CD14-positive monocyte (primary cell): ENCODE results near the gene LIN9. TPM values are rescaled to one million over a fixed set of nuclear protein-coding genes. Genes with fewer than 3 reads are reported as not detected.
A peak's percentile ranks its signal among the peaks of the same experiment; 100 is the strongest.

ENCODE experiments used
- DNase-seq, 3 donors: peaks; one replicate each; pipeline ENCODE4 v3.0.0-alpha.2; 2011 to 2022
- H2AFZ ChIP-seq: 2 replicates; pipeline ENCODE4 v1.6.0; 2012; ENCODE audit warnings: mild to moderate bottlenecking, low read depth, low read length, inconsistent platforms; ENCODE audit not compliant: insufficient read depth, poor library complexity, severe bottlenecking
- H3K27ac ChIP-seq, 2 donors: 1 replicate in 1 of 2; 2 replicates in 1 of 2; pipeline ENCODE4 v1.5.1; 2012 to 2013; ENCODE audit warnings: low read length in 2 of 2, control low read depth in 1 of 2, inconsistent platforms in 1 of 2, low read depth in 1 of 2, mild to moderate bottlenecking in 1 of 2
- H3K27me3 ChIP-seq, 2 donors: one replicate each; pipeline versions ENCODE4 v1.6.0 to v1.6.1; 2011 to 2013; ENCODE audit warnings: low read length in 2 of 2; ENCODE audit not compliant: control insufficient read depth in 2 of 2, insufficient read depth in 2 of 2
- H3K36me3 ChIP-seq, 2 donors: replicated peaks in 1 of 2; 1 replicate in 1 of 2; 2 replicates in 1 of 2; pipeline versions ENCODE4 v1.5.1 to v1.6.1; 2012 to 2013; ENCODE audit warnings: low read length in 2 of 2, control low read depth in 1 of 2, inconsistent platforms in 1 of 2, mild to moderate bottlenecking in 1 of 2; ENCODE audit not compliant: insufficient read depth in 2 of 2, control insufficient read depth in 1 of 2
- H3K4me1 ChIP-seq, 2 donors: 1 replicate in 1 of 2; 2 replicates in 1 of 2; pipeline versions ENCODE4 v1.5.1 to v1.6.1; 2012 to 2013; ENCODE audit warnings: low read length in 2 of 2, control low read depth in 1 of 2, inconsistent platforms in 1 of 2, mild to moderate bottlenecking in 1 of 2, moderate library complexity in 1 of 2; ENCODE audit not compliant: insufficient read depth in 2 of 2, control insufficient read depth in 1 of 2
- H3K4me2 ChIP-seq: replicated peaks from 2 replicates; pipeline ENCODE3; 2012; ENCODE audit warnings: low read length, moderate library complexity, mild to moderate bottlenecking; ENCODE audit not compliant: poor library complexity, severe bottlenecking; ENCODE audit errors: extremely low read depth
- H3K4me3 ChIP-seq, 3 experiments: fragments of 200-600 bp in 1 of 3; sonication (generic) in 1 of 3; replicated peaks in 1 of 3; 1 replicate in 2 of 3; 2 replicates in 1 of 3; pipeline ENCODE4 v1.5.1; 2011 to 2013; ENCODE audit warnings: low read length in 3 of 3, mild to moderate bottlenecking in 3 of 3, control low read depth in 2 of 3, low read depth in 2 of 3, inconsistent platforms in 1 of 3, moderate library complexity in 1 of 3
- H3K79me2 ChIP-seq: 2 replicates; pipeline ENCODE4 v1.6.0; 2012; ENCODE audit warnings: mild to moderate bottlenecking, control low read depth, inconsistent platforms, low read length, moderate library complexity; ENCODE audit not compliant: insufficient read depth
- H3K9ac ChIP-seq: 2 replicates; pipeline ENCODE4 v1.6.0; 2017; ENCODE audit warnings: low read length, mild to moderate bottlenecking; ENCODE audit not compliant: insufficient read depth, poor library complexity, severe bottlenecking
- H3K9me3 ChIP-seq, 2 donors: replicated peaks in 1 of 2; 1 replicate in 1 of 2; 2 replicates in 1 of 2; pipeline versions ENCODE4 v1.5.1 to v1.6.1; 2012 to 2013; ENCODE audit warnings: low read length in 2 of 2, control low read depth in 1 of 2; ENCODE audit not compliant: control insufficient read depth in 1 of 2, insufficient read depth in 1 of 2
- H4K20me1 ChIP-seq: 2 replicates; pipeline ENCODE4 v1.6.0; 2012; ENCODE audit warnings: mild to moderate bottlenecking, low read length, control low read depth, moderate library complexity; ENCODE audit not compliant: insufficient read depth
- H3K27ac Mint-ChIP-seq, 7 donors: one replicate each; pipeline ENCODE4 v1.8.0; 2020; ENCODE audit warnings: mild to moderate bottlenecking in 7 of 7, mixed read lengths in 7 of 7, moderate library complexity in 6 of 7, inconsistent platforms in 2 of 7
- H3K27me3 Mint-ChIP-seq, 3 donors: one replicate each; pipeline ENCODE4 v1.8.0; 2021 to 2022; ENCODE audit warnings: low read depth in 3 of 3, mild to moderate bottlenecking in 3 of 3, mixed read lengths in 3 of 3, moderate library complexity in 3 of 3, inconsistent platforms in 1 of 3
- H3K36me3 Mint-ChIP-seq, 2 donors: one replicate each; pipeline ENCODE4 v1.8.0; 2020; ENCODE audit warnings: mixed read lengths in 2 of 2, inconsistent platforms in 1 of 2, mild to moderate bottlenecking in 1 of 2
- H3K4me1 Mint-ChIP-seq: one replicate; pipeline ENCODE4 v1.8.0; 2020; ENCODE audit warnings: mild to moderate bottlenecking, mixed read lengths
- H3K4me3 Mint-ChIP-seq, 2 donors: one replicate each; pipeline ENCODE4 v1.8.0; 2020; ENCODE audit warnings: mild to moderate bottlenecking in 2 of 2, mixed read lengths in 2 of 2, moderate library complexity in 1 of 2
- H3K9me3 Mint-ChIP-seq, 7 donors: one replicate each; pipeline ENCODE4 v1.8.0; 2020 to 2022; ENCODE audit warnings: mixed read lengths in 7 of 7, mild to moderate bottlenecking in 6 of 7, moderate library complexity in 6 of 7, inconsistent platforms in 2 of 7
- CTCF ChIP-seq: fragments of 200-600 bp; IDR thresholded peaks from one replicate; pipeline ENCODE4 v1.8.0; 2022; ENCODE audit warnings: antibody characterized with exemption, mild to moderate bottlenecking
- WGBS: methylation state at CpG from one replicate; pipeline ENCODE4 v1.1.5; 2013; ENCODE audit warnings: missing lambda C conversion rate; ENCODE audit not compliant: insufficient coverage; 5-methylcytosine and 5-hydroxymethylcytosine counted together
- intact Hi-C, 2 donors: fragments of 100-400 bp; cut with micrococcal nuclease; formaldehyde crosslinking; loops; one replicate each; pipeline versions ENCODE4 v1.15.0 to v1.15.1; 2023
- polyA plus RNA-seq, 3 donors: library from polyadenylated mRNA; depleted of rRNA in 1 of 3; unstranded in 2 of 3; stranded (reverse) in 1 of 3; fragments of 300-500 nt in 2 of 3; fragments of >200 nt in 1 of 3; fragmentation: Illumina TruSeq in 2 of 3; gene quantifications; 1 replicate in 2 of 3; 2 replicates in 1 of 3; pipeline ENCODE4 v1.2.3, GENCODE V29; 2012 to 2021

The LIN9 gene
- polyA plus RNA-seq, 3 donors, result 0.56 to 1.3 (median 0.76) TPM

- Mint-ChIP-seq H3K27me3 (peaks cover 2 to 5% (median 3%) of the 10 kb centered on the region in 3 donors), H3K4me1 (peaks cover 16% of the 10 kb centered on the region)
- 58% methylated on average over 10 of the region's 11 CpGs for WGBS
Measured at GRCh38 chr1:226349081-226349480, 40.1 kb upstream of the LIN9 start.

DNA sequence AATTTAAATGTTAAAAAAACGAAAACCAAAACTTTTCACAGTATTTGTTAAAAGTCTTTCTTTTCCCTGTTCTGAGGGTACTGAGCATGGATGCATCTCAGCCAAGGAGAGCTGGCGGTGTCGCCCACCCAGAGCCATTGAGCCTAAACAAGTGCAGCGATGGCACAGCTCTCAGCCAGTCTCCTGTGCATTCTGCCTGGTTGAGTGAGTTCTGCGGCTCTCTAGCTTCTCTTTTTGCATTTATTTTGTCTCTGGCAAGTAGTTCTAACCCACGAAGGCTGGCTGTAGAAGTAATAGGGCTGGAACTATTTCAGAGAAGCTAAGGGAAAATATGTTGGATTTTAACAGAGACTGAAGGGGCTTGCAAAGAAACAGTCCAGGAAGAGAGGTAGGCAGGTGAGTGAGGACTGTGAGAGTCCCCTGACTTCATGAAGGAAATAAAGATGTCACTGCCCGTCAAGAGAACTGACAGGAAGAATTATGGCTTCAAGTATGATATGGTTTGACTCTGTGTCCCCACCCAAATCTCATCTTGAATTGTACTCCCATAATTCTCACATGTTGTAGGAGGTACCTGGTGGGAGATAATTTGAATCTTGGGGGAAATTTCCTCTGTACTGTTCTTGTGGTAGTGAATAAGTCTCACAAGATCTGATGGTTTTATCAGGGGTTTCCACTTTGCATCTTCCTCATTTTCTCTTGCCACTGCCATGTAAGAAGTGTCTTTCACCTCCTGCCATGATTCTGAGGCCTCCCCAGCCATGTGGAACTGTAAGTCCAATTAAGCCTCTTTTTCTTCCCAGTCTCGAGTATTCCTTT, 35.7 kb upstream of the LIN9 start:
- Mint-ChIP-seq H3K27ac (peak overlapping the region in 1 of 7 donors; percentile 18), H3K36me3 (no peaks in the 10 kb centered on the region), H3K27me3 (peaks cover 2 to 5% (median 3%) of the 10 kb centered on the region in 3 donors), H3K9me3 (peaks cover 9 to 26% (median 17%) of the 10 kb centered on the region in 7 donors), H3K4me3 (no peak overlapping the region), H3K4me1 (peaks cover 3% of the 10 kb centered on the region)
- no peak for TF ChIP-seq CTCF
- no peaks in the 10 kb centered on the region for H3K36me3 ChIP-seq
- no peaks in the 10 kb centered on the region for H3K27me3 ChIP-seq
- no peak overlapping the region for H2AFZ ChIP-seq
- H3K9ac ChIP-seq, result no peak overlapping the region
- H3K9me3 ChIP-seq, result peaks cover 0 to 14% of the 10 kb centered on the region in 2 donors
- 94% methylated on average over 7 of the region's 8 CpGs for WGBS
- no peak overlapping the region for H3K4me2 ChIP-seq
- DNase-seq, result no peak
- no peak overlapping the region for H3K4me3 ChIP-seq
- H4K20me1 ChIP-seq, result no peaks in the 10 kb centered on the region
- intact Hi-C loops, result no loop called here
- H3K27ac ChIP-seq, result no peak overlapping the region
- H3K79me2 ChIP-seq, result no peaks in the 10 kb centered on the region
- no peaks in the 10 kb centered on the region for H3K4me1 ChIP-seq

More at GRCh38 chr1:226349081-226349480, 40.1 kb upstream of the LIN9 start:
- H2AFZ ChIP-seq, result no peak overlapping the region
- DNase-seq, result no peak
- Mint-ChIP-seq H3K36me3 (no peaks in the 10 kb centered on the region), H3K4me3 (no peak overlapping the region), H3K27ac (no peak overlapping the region), H3K9me3 (peaks cover 0 to 5% (median 1%) of the 10 kb centered on the region in 7 donors)
- H3K4me1 ChIP-seq, result peaks cover 6 to 8% of the 10 kb centered on the region in 2 donors
- no peaks in the 10 kb centered on the region for H3K27me3 ChIP-seq
- no peak overlapping the region for H3K4me2 ChIP-seq
- no peak overlapping the region for H3K9ac ChIP-seq
- no peak overlapping the region for H3K27ac ChIP-seq
- no peaks in the 10 kb centered on the region for H3K36me3 ChIP-seq
- H3K9me3 ChIP-seq, result no peaks in the 10 kb centered on the region
- no peaks in the 10 kb centered on the region for H4K20me1 ChIP-seq
- intact Hi-C loops, result no loop called here
- no peak for TF ChIP-seq CTCF
- H3K79me2 ChIP-seq, result no peaks in the 10 kb centered on the region
- no peak overlapping the region for H3K4me3 ChIP-seq
